HG03439 (cell line): ENCODE results near the gene URB1.
"Not testable (repeated sequence)": the region's sequence is repeated elsewhere in the genome, so short reads cannot be mapped to it uniquely, and the experiment has no call there.

Experiments
- ATAC-seq: cut with Tn5 transposase; IDR thresholded peaks from one replicate; pipeline ENCODE4 v1.9.1; 2021; ENCODE audit warnings: mild to moderate bottlenecking, moderate library complexity; ENCODE audit not compliant: unreplicated experiment

The URB1 gene

GRCh38 chr21:32413015-32413504, 20.2 kb upstream of the URB1 start:
- ATAC-seq = no peak

GRCh38 chr21:32412162-32413014, 19.6 kb upstream of the URB1 start, which contains the start of gene EVA1C:
EVA1C (plus strand) TSS chr21:32412706; CDS start chr21:32412854, 148 bp downstream.
- no peak for ATAC-seq

DNA sequence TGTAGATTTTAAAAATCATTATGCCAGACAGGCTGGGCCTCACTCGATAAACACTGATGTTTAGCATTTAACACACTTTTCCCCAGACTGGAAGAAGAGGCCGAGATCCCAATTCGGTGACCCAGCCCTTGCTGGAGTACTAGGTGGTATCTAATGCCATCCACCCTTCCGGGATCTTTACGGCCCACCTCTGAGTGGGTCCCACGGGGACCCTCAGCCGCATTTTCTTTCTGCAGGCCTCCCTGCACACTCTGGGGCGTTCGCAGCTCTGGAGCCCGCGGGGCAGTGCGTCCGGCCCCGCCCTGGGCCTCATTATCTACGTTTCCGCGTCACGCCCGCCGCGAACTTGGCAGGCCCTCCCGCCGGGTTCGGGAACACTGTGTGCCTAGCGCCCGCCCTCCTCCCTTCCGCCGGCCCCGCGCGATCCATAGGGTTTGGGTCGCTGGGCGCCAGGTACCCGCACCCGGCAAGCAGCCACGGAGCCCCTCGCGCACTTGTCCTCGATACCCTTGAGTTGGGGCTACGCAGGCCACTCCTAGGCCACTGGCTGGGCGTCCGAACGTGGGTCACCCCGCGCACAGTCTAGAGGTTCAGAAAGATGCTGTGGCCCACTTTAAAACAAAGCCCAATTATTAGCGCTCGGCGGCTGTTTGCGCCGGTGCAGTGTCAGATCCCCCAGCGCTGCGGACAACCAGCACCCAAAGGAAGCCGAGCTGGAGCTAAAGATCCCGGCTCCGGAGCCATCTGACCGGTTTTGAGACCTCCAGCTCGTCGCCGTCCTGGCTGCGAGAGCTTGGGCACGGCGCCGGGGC, 18.7 kb upstream of the URB1 start:
- ATAC-seq = no peak

- ATAC-seq = no peak
Measured at GRCh38 chr21:32410916-32411315, 18.1 kb upstream of the URB1 start.

DNA sequence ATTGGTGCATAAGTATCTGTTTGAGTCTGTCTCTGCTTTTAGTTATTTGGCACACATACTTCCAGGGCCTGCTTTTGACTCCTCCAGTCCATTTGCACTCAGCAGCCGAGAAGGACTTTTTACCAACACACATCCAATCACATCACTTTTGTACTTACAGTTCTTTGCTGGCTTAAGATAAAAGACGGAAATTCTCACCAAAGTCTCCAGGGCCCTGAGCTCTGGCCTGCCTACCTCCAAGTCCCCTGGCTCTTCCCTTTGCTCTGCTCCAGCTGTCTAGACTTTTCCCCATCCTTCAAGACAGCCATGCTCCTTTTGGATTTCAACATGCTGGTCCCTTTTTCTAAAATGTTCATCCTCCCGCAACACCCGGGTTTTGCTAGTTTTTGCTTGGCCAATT, 17.5 kb upstream of the URB1 start:
- ATAC-seq = no peak

DNA sequence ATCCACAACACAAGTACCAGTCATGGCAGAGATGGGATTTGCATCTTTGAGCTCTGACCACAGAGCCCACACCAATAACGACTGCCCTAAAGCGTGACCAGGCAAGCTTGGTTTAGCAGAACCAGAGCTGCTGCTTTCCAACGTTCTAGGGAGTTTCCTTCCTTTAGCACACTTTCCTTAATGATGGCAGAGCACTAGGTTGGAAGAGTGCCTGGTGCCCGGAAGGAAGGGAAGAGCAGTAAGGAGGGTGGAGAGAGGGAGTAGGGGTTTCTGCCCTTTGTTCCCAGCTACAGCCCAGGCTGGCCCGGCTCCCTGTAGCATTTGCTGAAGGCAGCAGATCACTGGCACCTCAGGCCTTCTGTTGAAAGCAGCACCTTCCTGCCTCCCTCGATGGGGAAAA, 13.6 kb upstream of the URB1 start:
- ATAC-seq = no peak

DNA sequence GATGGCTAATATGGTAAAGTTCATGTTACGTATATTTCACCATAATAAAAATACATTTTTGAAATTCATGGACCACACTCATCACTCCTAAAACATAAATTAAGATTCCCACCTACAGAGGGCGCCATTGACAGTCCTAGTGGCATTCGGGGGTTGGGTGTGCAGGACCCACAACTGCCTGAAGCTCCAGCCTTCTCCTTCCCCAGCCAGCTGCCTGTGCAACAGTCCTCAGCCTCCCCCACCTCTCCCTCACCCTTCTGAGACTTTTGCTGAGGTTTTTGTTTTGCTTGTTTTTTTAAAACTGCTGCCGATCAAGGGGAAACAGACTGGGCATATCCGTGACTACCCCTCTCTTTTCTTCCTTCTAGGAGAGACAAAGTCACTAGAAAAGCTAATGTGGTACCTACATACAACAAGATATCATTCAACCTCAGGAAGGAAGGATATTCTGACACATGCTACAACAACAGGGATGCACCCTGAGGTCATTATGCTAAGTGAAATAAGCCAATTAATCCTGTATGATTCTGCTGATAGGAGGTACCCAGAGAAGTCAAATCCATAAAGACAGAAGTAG, 10.5 kb upstream of the URB1 start:
- no peak for ATAC-seq

GRCh38 chr21:32393677-32394001, 827 bp upstream of the URB1 start:
- ATAC-seq = no peak

DNA sequence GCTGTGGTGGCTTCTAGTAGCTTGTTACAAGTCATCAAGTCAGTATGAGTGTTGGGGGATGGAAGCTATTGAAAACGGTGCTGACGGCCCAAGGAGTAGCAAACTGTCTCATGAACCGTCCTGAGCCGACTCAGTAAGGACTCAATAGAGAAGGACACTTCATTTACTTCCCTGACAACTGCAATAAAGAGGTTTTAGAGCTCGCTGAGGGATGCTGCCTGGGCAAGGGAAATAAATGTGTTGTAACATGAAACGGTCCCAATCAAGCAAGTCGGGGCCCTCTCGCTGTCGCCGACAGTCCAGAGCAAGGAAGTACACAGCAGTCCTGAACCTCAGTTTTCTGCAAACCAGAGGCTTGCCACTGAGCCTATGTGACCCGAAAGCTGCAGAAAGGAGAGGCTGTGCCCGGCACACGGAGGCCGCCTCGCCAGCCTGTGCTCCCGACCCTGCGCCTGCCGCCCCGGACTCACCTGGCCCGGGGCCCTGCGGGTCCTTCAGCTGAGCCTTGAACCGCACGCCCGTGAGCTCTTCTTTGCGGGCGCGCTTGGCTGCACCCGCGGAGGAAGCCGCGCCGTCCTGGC, 423 bp downstream of the URB1 start:
- ATAC-seq = no peak

GRCh38 chr21:32391755-32392154, 1.1 kb downstream of the URB1 start:
- ATAC-seq = no peak

- ATAC-seq = not testable (repeated sequence)
Measured at GRCh38 chr21:32390537-32391224, 2.1 kb downstream of the URB1 start.

DNA sequence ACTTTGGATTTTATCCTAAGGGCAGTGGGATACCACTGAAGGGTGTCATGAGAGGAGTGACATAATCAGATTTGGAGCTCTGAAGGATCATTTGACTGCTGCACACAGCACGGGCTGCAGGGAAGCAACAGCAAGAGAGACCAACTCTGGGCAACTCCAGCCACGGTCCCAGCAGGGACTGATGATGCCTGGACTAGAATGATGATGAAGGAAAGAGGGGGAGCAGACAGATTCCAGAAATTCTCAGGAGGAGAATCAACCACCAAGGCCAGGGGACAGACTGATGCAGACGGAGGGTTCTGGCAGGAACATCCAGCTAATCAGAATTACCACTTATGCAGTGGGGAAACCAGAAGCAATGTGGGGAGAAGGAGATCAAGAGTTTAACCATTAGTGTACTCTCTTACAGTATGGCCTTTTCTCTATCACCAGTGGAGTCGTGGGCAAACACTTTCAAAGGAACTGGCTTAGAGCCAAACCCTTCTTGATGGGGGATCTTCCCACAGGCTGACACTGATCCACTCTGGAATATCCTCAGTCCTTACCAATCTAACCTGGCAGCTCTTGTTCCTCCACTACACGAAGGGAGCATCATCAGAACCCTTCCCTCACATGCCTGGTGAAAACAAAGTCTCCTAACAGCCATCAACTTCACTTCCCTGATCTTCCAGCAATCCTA, 3.3 kb downstream of the URB1 start:
- ATAC-seq = no peak

DNA sequence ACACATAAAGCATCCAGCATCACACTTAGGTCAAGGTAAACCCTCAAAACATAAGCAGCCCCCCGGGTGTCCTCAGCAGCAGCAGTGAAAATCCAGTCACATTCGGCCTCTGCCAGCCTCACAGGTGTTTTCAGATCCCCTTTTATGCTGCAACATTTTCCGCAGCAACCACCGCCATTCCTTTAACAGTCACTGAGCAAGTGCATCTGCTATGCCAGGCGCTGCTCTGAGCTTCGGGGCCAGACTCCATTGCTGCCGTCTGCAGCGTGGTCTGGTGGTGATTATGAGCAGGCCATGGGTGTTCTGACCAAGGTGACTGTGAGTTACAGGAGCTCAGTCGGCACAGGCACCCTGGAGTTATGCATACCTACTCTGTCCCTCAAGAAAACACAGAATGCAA, 4.5 kb downstream of the URB1 start:
- no peak for ATAC-seq

DNA sequence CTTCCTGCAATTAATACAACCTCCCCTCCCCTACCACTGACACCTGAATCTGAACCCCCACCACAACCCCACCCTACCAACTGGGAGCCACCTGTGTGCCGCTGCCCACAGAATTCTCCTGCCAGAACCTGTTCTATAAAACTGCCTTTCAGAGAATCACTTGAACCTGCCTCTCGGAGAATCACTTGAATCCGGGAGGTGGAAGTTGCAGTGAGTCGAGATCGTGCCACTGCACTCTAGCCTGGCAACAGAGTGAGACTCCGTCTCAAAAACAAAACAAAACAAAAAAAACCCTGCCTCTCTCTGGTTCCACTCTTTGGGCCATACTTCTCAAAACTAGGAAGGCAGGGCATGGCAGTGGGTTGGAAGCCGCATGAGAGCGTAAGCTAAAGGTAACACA, 5.7 kb downstream of the URB1 start:
- no peak for ATAC-seq

- no peak for ATAC-seq
Measured at GRCh38 chr21:32386195-32386870, 6.5 kb downstream of the URB1 start.

DNA sequence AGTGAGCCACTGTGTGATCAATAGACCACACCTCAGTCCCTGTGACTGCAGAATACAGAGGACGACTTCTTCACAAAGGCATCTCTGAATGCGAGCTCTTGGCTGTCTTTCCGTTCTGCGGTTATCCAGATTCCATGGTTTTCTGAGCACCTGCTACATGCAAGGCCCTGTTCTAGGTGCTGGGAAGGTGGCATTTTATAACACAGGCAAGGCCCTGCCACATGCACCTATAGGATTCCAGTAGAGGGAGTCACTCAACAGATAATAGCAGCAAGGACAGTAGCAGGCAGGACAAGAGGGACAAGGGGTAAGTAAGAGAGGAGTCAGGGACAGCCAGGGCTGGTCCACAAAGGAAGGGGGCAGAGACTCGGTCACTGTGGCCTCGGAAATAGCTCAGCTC, 9.0 kb downstream of the URB1 start:
- no peak for ATAC-seq

GRCh38 chr21:32382108-32382644, 10.6 kb downstream of the URB1 start:
- ATAC-seq = no peak

- ATAC-seq = no peak
Measured at GRCh38 chr21:32381571-32381970, 11.2 kb downstream of the URB1 start.

- no peak for ATAC-seq
Measured at GRCh38 chr21:32380940-32381339, 11.9 kb downstream of the URB1 start.
